ENCODE data around the gene MACF1.

GRCh38 chr1:39204441-39205081, at the start of gene MACF1:
- TF ChIP-seq CTCF (IDR thresholded peaks at IDR 0.05) (peak in 4 of 6 experiments; percentile 8 to 36 (median 22)), POLR2A (IDR thresholded peaks at IDR 0.05) (no peak)
